Mucosa of rectum (tissue), 2 donors: Measurements from ENCODE around the gene SIGLEC8.
A peak's percentile ranks its signal among the peaks of the same experiment; 100 is the strongest.
"Not testable (repeated sequence)": the region's sequence is repeated elsewhere in the genome, so short reads cannot be mapped to it uniquely, and the experiment has no call there.

Experiments used
- H3K27ac ChIP-seq, 2 donors: one replicate each; pipeline ENCODE4 v1.7.0; 2013; ENCODE audit warnings: inconsistent platforms in 2 of 2, low read depth in 2 of 2, low read length in 2 of 2
- H3K27me3 ChIP-seq, 2 donors: one replicate each; pipeline ENCODE4 v1.7.0; 2013; ENCODE audit warnings: low read length in 2 of 2; ENCODE audit not compliant: control insufficient read depth in 2 of 2, insufficient read depth in 2 of 2
- H3K36me3 ChIP-seq, 2 donors: one replicate each; pipeline ENCODE4 v1.7.0; 2013; ENCODE audit warnings: low read length in 2 of 2; ENCODE audit not compliant: control insufficient read depth in 2 of 2, insufficient read depth in 2 of 2
- H3K4me1 ChIP-seq, 2 donors: one replicate each; pipeline ENCODE4 v1.7.0; 2013; ENCODE audit warnings: low read length in 2 of 2, mild to moderate bottlenecking in 1 of 2; ENCODE audit not compliant: control insufficient read depth in 2 of 2, insufficient read depth in 2 of 2
- H3K4me3 ChIP-seq, 2 donors: one replicate each; pipeline ENCODE4 v1.7.0; 2013; ENCODE audit warnings: low read length in 2 of 2
- H3K9ac ChIP-seq, 2 donors: one replicate each; pipeline ENCODE4 v1.7.0; 2013; ENCODE audit warnings: low read length in 2 of 2, low read depth in 1 of 2, mild to moderate bottlenecking in 1 of 2
- H3K9me3 ChIP-seq, 2 donors: one replicate each; pipeline ENCODE4 v1.7.0; 2013; ENCODE audit warnings: low read length in 2 of 2; ENCODE audit not compliant: control insufficient read depth in 2 of 2
- donor health status: healthy.
- donor health status: Normal muscosa, but diverticular disease.

The SIGLEC8 gene

DNA sequence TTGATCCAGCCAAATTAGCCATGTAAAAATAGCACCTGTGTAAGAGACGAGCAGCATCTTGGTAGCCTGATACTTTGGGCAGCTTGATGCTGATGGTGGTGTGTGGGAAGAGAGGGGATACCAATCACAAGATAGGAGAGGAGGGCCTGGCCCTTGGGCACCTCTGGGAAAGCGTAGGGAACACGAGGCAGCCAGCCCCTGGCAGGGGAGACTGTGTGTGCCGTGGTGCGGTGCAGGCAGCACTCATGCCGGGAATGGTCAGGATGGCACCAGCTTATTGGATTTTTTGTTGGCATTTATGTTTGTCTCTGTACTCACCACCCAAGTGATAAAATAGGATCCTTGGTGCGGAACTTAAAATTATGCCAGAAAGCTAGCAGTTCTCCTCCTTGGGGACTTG, 10.2 kb downstream of the SIGLEC8 start:
- no peaks in the 10 kb centered on the region for H3K36me3 ChIP-seq
- no peak overlapping the region for H3K27ac ChIP-seq
- H3K27me3 ChIP-seq: no peaks in the 10 kb centered on the region
- H3K4me1 ChIP-seq: no peaks in the 10 kb centered on the region
- no peak overlapping the region for H3K4me3 ChIP-seq
- no peak overlapping the region for H3K9ac ChIP-seq
- H3K9me3 ChIP-seq: no peaks in the 10 kb centered on the region

DNA sequence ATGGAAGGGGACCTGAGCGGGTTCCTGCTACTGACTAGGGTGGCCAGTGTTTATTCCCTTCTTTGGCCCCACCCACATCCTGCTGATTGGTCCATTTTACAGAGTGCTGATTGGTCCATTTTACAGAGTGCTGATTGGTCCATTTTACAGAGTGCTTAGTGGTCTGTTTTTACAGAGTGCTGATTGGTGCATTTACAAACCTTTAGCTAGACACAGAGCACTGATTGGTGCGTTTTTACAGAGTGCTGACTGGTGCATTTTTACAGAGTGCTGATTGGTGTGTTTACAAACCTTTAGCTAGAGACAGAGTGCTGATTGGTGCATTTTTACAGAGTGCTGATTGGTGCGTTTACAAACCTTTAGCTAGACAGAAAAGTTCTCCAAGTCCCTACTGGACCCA, 10.7 kb downstream of the SIGLEC8 start:
- H3K4me1 ChIP-seq, H3K9ac ChIP-seq, H3K9me3 ChIP-seq, H3K27ac ChIP-seq, H3K27me3 ChIP-seq, H3K4me3 ChIP-seq, H3K36me3 ChIP-seq: not testable (repeated sequence)

DNA sequence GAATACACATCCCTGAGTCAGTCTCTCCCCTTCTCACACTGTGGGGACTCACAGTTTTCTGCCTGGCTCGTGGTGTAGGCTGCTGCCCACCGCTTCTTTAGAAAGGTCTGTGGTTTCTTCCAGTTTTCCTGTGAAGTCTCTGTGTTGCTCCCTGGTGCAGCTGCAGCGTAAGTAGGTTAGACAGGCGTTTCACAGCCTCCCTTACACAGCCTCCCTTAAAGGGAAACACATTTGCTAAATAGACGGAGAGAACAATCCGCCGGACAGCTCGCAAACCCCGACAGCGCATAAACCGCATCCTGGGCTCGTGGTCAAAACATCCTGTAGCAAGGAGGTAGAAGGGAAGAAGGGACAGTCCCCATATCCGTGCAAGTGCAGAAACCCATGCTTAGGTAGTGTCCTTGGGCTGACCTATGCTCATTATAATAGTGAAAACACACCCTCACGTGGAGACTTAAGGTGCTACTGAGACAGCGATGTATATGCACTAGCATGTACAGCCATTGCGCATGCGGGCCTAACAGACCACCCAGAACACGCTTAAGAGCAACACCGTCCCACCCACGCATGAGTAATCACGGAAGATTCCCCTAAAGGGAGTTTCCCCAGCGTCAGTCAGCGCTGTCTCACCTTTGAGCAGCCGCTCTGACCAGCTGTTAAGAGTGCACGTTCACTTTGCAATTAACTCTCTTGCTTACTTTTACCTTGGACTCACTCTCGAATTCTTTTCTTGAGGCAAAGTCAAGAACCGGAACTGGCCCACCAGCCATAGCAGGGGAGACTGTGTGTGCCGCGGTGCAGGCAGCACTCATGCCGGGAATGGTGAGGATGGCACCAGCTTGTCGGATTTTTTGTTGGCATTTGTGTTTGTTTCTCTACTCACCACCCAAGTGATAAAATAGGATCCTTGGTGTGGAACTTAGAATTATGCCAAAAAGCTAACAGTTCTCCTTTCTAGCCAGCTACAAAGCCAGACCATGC, 16.6 kb downstream of the SIGLEC8 start:
- Histone ChIP-seq H3K4me3 (peak overlapping the region; percentile 41 to 48), H3K27me3 (peaks cover 0 to 5% of the 10 kb centered on the region in 2 donors), H3K27ac (no peak overlapping the region)

DNA sequence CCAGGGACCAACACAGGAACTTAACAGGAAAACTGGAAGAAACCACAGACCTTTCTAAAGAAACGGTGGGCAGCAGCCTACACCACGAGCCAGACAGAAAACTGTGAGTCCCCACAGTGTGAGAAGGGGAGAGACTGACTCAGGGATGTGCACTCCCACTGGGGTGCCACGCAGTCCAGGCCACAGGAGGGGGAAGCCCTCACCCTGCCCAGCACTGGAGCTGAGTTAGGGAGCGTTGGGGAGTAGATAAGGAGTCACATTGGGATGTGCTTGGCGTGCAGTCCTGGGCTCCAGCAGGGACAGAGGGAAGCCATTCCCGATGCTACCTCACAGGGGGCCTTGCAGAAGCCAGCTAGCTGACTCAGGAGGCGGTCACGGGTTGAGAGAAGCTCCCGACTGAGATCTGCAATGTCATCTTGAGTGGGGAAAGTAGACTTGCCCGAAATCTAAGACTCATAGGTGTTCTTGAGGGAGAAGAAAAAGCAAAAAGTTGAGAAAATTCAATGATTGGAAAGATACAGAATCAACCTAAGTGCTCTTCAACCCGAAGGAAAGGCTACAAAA, 17.3 kb downstream of the SIGLEC8 start:
- peak overlapping the region; percentile 41 to 48 for H3K4me3 ChIP-seq
- H3K36me3 ChIP-seq: no peaks in the 10 kb centered on the region
- no peak overlapping the region for H3K9ac ChIP-seq
- no peak overlapping the region for H3K27ac ChIP-seq
- peaks cover 0 to 5% of the 10 kb centered on the region in 2 donors for H3K27me3 ChIP-seq
- H3K4me1 ChIP-seq: peaks cover 0 to 4% of the 10 kb centered on the region in 2 donors
- no peaks in the 10 kb centered on the region for H3K9me3 ChIP-seq

More for the DNA sequence above, 16.6 kb downstream of the SIGLEC8 start:
- no peaks in the 10 kb centered on the region for H3K36me3 ChIP-seq
- peaks cover 0 to 4% of the 10 kb centered on the region in 2 donors for H3K4me1 ChIP-seq
- H3K9ac ChIP-seq: no peak overlapping the region
- H3K9me3 ChIP-seq: no peaks in the 10 kb centered on the region

DNA sequence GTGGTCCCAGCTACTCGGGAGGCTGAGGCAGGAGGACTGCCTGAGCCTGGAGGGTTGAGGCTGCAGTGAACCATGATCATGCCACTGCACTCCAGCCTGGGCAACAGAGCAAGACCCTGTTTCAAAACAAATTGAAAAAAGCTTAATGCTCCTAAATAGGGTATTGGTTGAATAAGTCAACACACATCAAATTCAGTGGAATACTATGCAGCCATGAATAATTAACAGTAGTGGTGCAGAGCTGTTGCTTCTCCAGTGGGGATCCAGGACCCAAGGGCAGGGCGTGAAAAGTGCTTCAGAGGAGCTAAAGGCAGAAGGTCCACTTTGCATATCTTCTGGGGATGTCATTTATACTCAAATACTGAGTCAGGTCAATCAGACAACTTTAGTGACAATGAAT, 18.2 kb downstream of the SIGLEC8 start:
- no peaks in the 10 kb centered on the region for H3K9me3 ChIP-seq
- no peak overlapping the region for H3K9ac ChIP-seq
- no peak overlapping the region for H3K27ac ChIP-seq
- H3K36me3 ChIP-seq: no peaks in the 10 kb centered on the region
- H3K27me3 ChIP-seq: peaks cover 0 to 5% of the 10 kb centered on the region in 2 donors
- peaks cover 0 to 4% of the 10 kb centered on the region in 2 donors for H3K4me1 ChIP-seq
- no peak overlapping the region for H3K4me3 ChIP-seq

DNA sequence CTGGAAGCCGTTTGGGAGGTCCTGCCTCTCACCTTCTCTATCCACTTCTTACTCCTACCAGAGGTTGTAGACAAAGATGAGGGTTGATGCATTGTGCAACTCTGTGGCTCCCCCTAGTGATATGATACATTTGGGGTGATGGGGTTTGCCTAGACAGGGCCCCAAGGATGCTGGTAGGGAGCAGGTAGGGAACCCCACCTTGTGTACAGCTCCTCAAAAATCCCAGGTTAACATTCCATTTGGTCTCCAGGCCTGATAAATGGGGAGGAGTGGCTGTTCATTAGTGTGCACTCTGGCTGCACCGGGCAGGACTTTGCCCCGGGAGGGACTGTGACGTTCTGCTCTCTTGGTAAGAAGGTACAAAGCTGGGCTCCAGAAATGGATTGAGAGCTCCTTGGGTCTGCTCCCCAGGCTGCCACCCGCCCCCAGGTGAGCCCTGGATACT, 19.2 kb downstream of the SIGLEC8 start:
- Histone ChIP-seq H3K4me1 (peaks cover 0 to 4% of the 10 kb centered on the region in 2 donors), H3K27ac (no peak overlapping the region), H3K9ac (no peak overlapping the region), H3K4me3 (no peak overlapping the region), H3K36me3 (no peaks in the 10 kb centered on the region), H3K9me3 (no peaks in the 10 kb centered on the region), H3K27me3 (peaks cover 0 to 5% of the 10 kb centered on the region in 2 donors)

DNA sequence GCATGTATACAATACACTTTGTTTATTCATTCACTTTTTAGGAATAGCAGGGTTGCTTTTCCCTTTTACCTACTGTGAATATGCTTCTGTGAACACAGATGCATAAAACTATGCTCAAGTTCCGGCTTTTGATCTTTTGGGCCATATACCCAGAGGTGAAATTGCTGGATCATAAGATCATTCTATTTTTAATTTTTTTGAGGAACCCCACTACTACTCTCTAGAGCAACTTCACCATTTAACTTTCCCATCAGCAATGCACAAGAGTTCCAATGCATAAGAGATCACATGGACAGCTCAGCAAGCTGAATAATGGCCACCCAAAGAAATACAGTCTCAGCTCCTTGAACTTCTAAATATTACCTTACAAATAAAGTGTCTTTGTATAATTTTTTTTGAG, 23.8 kb downstream of the SIGLEC8 start:
- Histone ChIP-seq H3K4me1 (no peaks in the 10 kb centered on the region), H3K27ac (no peak overlapping the region), H3K36me3 (no peaks in the 10 kb centered on the region), H3K9me3 (no peaks in the 10 kb centered on the region), H3K27me3 (peaks cover 0 to 5% of the 10 kb centered on the region in 2 donors), H3K9ac (no peak overlapping the region), H3K4me3 (no peak overlapping the region)

DNA sequence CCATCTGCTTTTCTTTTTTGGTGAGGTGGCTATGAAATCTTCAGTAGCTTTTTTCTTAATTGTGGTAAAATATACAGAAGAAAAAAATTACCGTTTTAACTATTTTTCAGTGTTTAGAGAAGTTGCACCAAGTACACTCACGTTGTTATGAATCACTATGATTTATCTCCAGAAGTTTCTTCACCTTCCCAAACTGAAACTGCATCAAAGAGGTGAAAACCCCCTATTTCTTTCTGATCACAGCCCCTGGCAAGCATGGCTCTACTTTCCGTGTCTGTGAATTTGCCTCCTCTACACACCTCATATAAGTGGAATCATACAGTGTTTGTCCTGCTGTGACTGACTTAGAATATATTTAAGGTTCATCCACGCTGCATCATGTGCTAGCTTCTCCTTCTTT, 25.2 kb downstream of the SIGLEC8 start:
- no peak overlapping the region for H3K9ac ChIP-seq
- H3K36me3 ChIP-seq: no peaks in the 10 kb centered on the region
- H3K27me3 ChIP-seq: no peaks in the 10 kb centered on the region
- H3K9me3 ChIP-seq: no peaks in the 10 kb centered on the region
- H3K4me1 ChIP-seq: no peaks in the 10 kb centered on the region
- H3K27ac ChIP-seq: no peak overlapping the region
- no peak overlapping the region for H3K4me3 ChIP-seq

DNA sequence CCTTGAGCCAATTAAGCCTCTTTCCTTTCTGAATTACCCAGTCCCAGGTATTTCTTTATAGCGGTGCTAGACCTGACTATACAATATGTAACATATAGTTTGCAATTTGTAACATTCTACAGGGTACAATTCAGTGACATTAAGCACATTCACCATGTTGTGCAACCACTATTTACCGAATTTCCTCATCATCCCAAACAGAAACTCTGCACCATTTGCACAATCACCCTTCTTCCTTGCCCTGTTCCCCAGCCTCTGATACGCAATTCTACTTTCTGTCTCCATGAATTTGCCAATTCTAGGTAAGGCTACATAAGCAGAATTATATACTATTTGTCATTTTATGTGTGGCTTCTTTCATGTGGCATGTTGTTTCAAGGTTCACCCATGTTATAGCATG, 27.1 kb downstream of the SIGLEC8 start:
- no peaks in the 10 kb centered on the region for H3K9me3 ChIP-seq

DNA sequence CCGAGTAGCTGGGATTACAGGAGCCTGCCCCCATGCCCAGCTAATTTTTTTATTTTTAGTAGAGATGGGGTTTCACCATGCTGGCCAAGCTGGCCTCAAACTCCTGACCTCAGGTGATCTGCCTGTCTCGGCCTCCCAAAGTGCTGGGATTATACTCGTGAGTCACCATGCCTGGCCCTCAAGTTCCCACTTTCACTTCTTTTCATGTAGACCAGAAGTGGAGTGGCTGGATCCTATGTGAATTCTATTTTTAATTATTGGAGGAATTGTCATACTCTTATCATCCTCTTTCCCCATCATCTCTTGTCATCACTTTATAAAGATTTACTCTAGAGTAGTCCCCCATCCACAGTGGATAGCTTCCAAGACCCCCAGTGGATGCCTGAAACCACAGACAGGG, 28.0 kb downstream of the SIGLEC8 start:
- Histone ChIP-seq H3K9me3 (no peaks in the 10 kb centered on the region), H3K27me3 (no peaks in the 10 kb centered on the region), H3K27ac (no peak overlapping the region), H3K36me3 (no peaks in the 10 kb centered on the region), H3K4me3 (no peak overlapping the region), H3K9ac (no peak overlapping the region), H3K4me1 (no peaks in the 10 kb centered on the region)

More for the DNA sequence above, 27.1 kb downstream of the SIGLEC8 start:
- Histone ChIP-seq H3K9ac (no peak overlapping the region), H3K27ac (no peak overlapping the region), H3K4me1 (no peaks in the 10 kb centered on the region), H3K27me3 (no peaks in the 10 kb centered on the region), H3K4me3 (no peak overlapping the region), H3K36me3 (no peaks in the 10 kb centered on the region)
